DMS 273 (cell line): ENCODE data around the gene PDZD11.
"Not testable (repeated sequence)": the region's sequence is repeated elsewhere in the genome, so short reads cannot be mapped to it uniquely, and the experiment has no call there.

Source experiments
- DNase-seq: peaks from one replicate; lab custom pipeline; 2025; ENCODE audit not compliant: unreplicated experiment; lab: John Stamatoyannopoulos, UW

PDZD11 gene

GRCh38 chrX:70257423-70258288, 32.1 kb downstream of the PDZD11 start:
- DNase-seq = no peak

GRCh38 chrX:70255452-70255851, 34.3 kb downstream of the PDZD11 start:
- no peak for DNase-seq

- no peak for DNase-seq
Measured at GRCh38 chrX:70254909-70255308, 34.8 kb downstream of the PDZD11 start.

GRCh38 chrX:70254063-70254400, 35.7 kb downstream of the PDZD11 start:
- no peak for DNase-seq

- no peak for DNase-seq
Measured at GRCh38 chrX:70253377-70254062, 36.2 kb downstream of the PDZD11 start.

GRCh38 chrX:70252491-70252890, 37.2 kb downstream of the PDZD11 start:
- DNase-seq = no peak

- DNase-seq = no peak
Measured at GRCh38 chrX:70247252-70247651, 42.5 kb downstream of the PDZD11 start.

GRCh38 chrX:70244881-70245280, 44.8 kb downstream of the PDZD11 start:
- DNase-seq = no peak

- not testable (repeated sequence) for DNase-seq
Measured at GRCh38 chrX:70243601-70244000, 46.1 kb downstream of the PDZD11 start.

- no peak for DNase-seq
Measured at GRCh38 chrX:70241501-70241900, 48.2 kb downstream of the PDZD11 start.

GRCh38 chrX:70240751-70241150, 49.0 kb downstream of the PDZD11 start:
- no peak for DNase-seq
